Lower lobe of right lung (tissue), 2 donors: ENCODE results near the gene ERCC8. TPM values are rescaled to one million over a fixed set of nuclear protein-coding genes. Genes with fewer than 3 reads are reported as not detected.
"Not testable (repeated sequence)": the region's sequence is repeated elsewhere in the genome, so short reads cannot be mapped to it uniquely, and the experiment has no call there.

Experiments
- ATAC-seq, 2 donors: fragments of 200-7000 bp; cut with Tn5 transposase; one replicate each; pipeline ENCODE4 v1.9.1; 2020 to 2022; ENCODE audit warnings: mild to moderate bottlenecking in 2 of 2, moderate library complexity in 2 of 2
- DNase-seq: peaks from one replicate; pipeline ENCODE4 v3.0.0-alpha.2; 2020
- H3K27ac ChIP-seq: fragments of 200-600 bp; one replicate; pipeline ENCODE4 v1.8.0; 2022
- H3K27me3 ChIP-seq: fragments of 200-600 bp; one replicate; pipeline ENCODE4 v1.8.0; 2022; ENCODE audit warnings: low read depth
- H3K36me3 ChIP-seq: fragments of 200-600 bp; one replicate; pipeline ENCODE4 v1.8.0; 2022; ENCODE audit warnings: mild to moderate bottlenecking
- H3K4me1 ChIP-seq: fragments of 200-600 bp; one replicate; pipeline ENCODE4 v1.8.0; 2022
- H3K4me3 ChIP-seq: fragments of 200-600 bp; one replicate; pipeline ENCODE4 v1.8.0; 2022; ENCODE audit warnings: mild to moderate bottlenecking
- H3K9me3 ChIP-seq: fragments of 200-600 bp; one replicate; pipeline ENCODE4 v1.8.0; 2022
- CTCF ChIP-seq: fragments of 200-600 bp; IDR thresholded peaks from one replicate; pipeline ENCODE4 v1.8.0; 2022; ENCODE audit warnings: antibody characterized with exemption, mild to moderate bottlenecking
- intact Hi-C: fragments of 100-400 bp; cut with DNase I; formaldehyde crosslinking; loops from one replicate; pipeline ENCODE4 v1.11.0; 2022
- long read RNA-seq: library from polyadenylated mRNA; unstranded; transcript quantifications from one replicate; pipeline ENCODE4 v2.0.0, GENCODE V29; 2021
- total RNA-seq: library from RNA; stranded (reverse); fragmentation: NEBNext Ultra II Directional; extraction: Animal tissue kit (Norgen Biotek cat#: 25700); gene quantifications from one replicate; pipeline ENCODE4 v1.2.1, GENCODE V29; 2021
- donor health status: DM: no; HTN: yes; CAD: no; lungs with severe emphysema.

The ERCC8 gene
- 10.3 TPM for total RNA-seq
- long read RNA-seq, partial matches to known transcripts: 2 of 9 reads
- long read RNA-seq, other reads (novel, unspliced or antisense): 3 of 9 reads

- no peak for TF ChIP-seq CTCF
- peak within 1 kb of the TSS; percentile 69 for H3K4me3 ChIP-seq
- ATAC-seq: peak; percentile 99 to 100
- no peaks in the 10 kb centered on the region for H3K36me3 ChIP-seq
- peaks cover 26% of the 10 kb centered on the region for H3K4me1 ChIP-seq
- peak within 1 kb of the TSS; percentile 78 for H3K27ac ChIP-seq
- no peaks in the 10 kb centered on the region for H3K27me3 ChIP-seq
- no peaks in the 10 kb centered on the region for H3K9me3 ChIP-seq
- intact Hi-C loops: no loop called here
- peak; percentile 91 for DNase-seq
Measured at GRCh38 chr5:60944904-60945812, at the start of gene ERCC8, which contains the start of gene NDUFAF2. ERCC8 (minus strand) TSS chr5:60945070; CDS start chr5:60945008, 62 bp downstream. NDUFAF2 (plus strand) TSS chr5:60945205; CDS start chr5:60945256, 51 bp downstream.

GRCh38 chr5:60993875-60994571, 49.2 kb upstream of the ERCC8 start:
- DNase-seq: no peak
- no peaks in the 10 kb centered on the region for H3K9me3 ChIP-seq
- no peak for TF ChIP-seq CTCF
- H3K4me3 ChIP-seq: no peak overlapping the region
- intact Hi-C loops: no loop called here
- ATAC-seq: peak in 1 of 2 donors; percentile 27
- H3K27me3 ChIP-seq: no peaks in the 10 kb centered on the region
- no peaks in the 10 kb centered on the region for H3K36me3 ChIP-seq
- H3K27ac ChIP-seq: no peak overlapping the region
- no peaks in the 10 kb centered on the region for H3K4me1 ChIP-seq

- intact Hi-C loops: no loop called here
- Histone ChIP-seq H3K27ac (no peak overlapping the region), H3K36me3 (no peaks in the 10 kb centered on the region), H3K9me3 (no peaks in the 10 kb centered on the region), H3K4me1 (no peaks in the 10 kb centered on the region), H3K4me3 (no peak overlapping the region), H3K27me3 (no peaks in the 10 kb centered on the region)
- peak in 1 of 2 donors; percentile 11 for ATAC-seq
- no peak for TF ChIP-seq CTCF
- no peak for DNase-seq
Measured at GRCh38 chr5:60993425-60993824, 48.6 kb upstream of the ERCC8 start.

GRCh38 chr5:60992871-60993270, 48.0 kb upstream of the ERCC8 start:
- intact Hi-C loops: no loop called here
- ATAC-seq (no peak), DNase-seq (no peak)
- no peak overlapping the region for H3K4me3 ChIP-seq
- H3K4me1 ChIP-seq: no peaks in the 10 kb centered on the region
- no peaks in the 10 kb centered on the region for H3K9me3 ChIP-seq
- H3K36me3 ChIP-seq: no peaks in the 10 kb centered on the region
- H3K27me3 ChIP-seq: no peaks in the 10 kb centered on the region
- H3K27ac ChIP-seq: no peak overlapping the region
- TF ChIP-seq CTCF: no peak

GRCh38 chr5:60989790-60990189, 44.9 kb upstream of the ERCC8 start:
- H3K27me3 ChIP-seq: no peaks in the 10 kb centered on the region
- DNase-seq (no peak), ATAC-seq (no peak)
- no peaks in the 10 kb centered on the region for H3K36me3 ChIP-seq
- TF ChIP-seq CTCF: no peak
- intact Hi-C loops: no loop called here
- H3K27ac ChIP-seq: no peak overlapping the region
- H3K4me3 ChIP-seq: no peak overlapping the region
- H3K4me1 ChIP-seq: no peaks in the 10 kb centered on the region
- H3K9me3 ChIP-seq: no peaks in the 10 kb centered on the region

- DNase-seq, intact Hi-C loops, H3K4me3 ChIP-seq, H3K36me3 ChIP-seq, H3K27me3 ChIP-seq, H3K27ac ChIP-seq, ATAC-seq, H3K9me3 ChIP-seq, H3K4me1 ChIP-seq: not testable (repeated sequence)
Measured at GRCh38 chr5:60982127-60982526, 37.3 kb upstream of the ERCC8 start.
